ENCODE results near the gene ANO1.
A peak's percentile ranks its signal among the peaks of the same experiment; 100 is the strongest.

The ANO1 gene

GRCh38 chr11:70073871-70074371 lies 4.2 kb upstream of the ANO1 start:
- peak; percentile 3 to 31 (median 6) for DNase-seq

DNA sequence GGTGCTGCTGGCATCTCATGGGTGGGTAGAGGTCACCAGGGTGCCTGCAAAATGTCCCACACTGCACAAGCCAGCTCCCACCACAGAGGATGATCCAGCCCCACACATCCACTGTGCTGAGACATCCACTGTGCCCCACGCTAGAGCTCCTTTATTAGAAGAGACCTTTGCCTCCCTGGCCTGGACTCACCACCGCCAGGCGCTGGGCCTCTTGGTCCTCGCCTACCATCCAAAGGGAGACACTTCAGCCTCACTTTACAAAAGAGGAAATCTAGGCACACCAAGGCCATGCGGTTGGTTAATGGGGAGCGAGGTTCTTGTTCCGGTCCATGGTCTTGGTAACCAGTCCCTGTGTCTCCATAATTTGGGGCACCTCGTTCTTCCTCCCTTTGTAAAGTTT lies 3.4 kb upstream of the ANO1 start:
- no peak for DNase-seq

DNA sequence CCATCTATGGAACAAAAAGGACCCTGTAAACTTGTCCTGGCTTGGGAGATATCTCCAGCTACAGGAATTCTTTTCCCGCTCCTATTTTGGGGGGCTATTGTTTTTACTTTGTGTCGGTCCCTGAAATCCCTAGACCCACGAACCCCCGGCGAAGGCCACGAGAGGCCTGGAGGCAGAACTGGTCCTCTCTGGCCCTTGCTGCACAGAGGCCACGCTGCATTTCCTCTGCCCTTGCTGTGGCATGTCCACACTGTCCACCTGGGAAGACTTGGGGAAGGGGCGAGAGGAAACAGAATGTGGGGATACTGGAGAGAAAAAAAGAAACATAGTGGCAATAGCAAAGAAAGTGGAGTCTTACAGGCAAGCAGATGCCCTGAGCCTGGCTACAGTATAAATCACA lies 2.3 kb upstream of the ANO1 start:
- DNase-seq, result no peak

DNA sequence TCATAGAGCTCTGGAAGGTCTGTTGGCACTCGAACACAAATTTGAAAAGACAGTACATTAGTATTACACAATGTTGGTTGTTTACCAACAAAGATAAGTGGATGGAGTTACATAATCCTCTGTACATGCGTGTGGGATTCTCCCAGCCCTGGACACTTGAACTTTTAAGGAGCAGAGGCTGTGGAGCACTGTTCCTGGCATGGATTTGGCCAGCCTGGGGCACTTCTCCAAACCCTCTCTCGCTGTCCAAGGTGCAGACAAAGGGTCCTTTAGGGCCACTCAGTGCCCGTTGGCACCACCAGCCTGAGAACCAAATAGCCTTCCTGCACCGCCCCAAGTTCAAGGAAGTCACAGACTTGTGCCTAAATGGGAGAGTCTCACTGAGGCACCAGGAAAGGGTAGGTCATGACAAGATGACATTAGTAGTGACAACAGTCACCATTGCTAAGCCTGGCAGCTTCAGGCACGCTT lies 1.6 kb upstream of the ANO1 start:
- no peak for DNase-seq

DNA sequence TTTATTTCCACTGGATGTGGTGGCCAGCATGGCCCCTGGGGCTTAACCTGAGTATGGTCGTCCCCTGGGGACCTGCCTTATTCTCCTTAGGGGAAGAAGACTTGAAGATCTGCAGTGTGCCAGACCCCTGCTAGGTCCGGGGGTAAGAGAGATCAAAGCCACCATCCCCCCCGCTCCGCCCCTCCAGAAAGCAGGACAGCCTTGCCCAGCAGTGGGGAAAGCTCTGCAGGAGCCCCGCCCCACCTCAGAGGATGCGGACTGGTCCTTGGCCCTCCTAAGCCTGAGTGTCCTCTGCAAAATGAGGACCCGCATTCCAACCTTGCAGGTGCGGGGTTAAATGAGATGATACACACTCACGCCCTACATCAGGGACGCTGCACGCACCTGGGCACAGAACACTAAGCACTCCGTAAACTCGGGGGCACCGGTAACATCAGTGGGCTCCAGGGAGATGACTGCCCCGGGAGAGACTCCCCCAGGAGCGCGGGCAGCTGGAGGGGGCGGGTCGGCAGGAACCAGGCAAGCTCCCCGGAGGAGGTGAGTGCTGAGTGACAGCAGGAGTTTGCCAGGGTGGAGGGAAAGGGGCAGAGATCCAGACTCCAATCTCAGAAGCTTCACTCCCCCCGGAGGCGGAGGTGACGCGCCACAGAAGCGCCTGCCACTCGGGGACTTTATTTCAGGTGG lies 564 bp upstream of the ANO1 start:
- no peak for DNase-seq

DNA sequence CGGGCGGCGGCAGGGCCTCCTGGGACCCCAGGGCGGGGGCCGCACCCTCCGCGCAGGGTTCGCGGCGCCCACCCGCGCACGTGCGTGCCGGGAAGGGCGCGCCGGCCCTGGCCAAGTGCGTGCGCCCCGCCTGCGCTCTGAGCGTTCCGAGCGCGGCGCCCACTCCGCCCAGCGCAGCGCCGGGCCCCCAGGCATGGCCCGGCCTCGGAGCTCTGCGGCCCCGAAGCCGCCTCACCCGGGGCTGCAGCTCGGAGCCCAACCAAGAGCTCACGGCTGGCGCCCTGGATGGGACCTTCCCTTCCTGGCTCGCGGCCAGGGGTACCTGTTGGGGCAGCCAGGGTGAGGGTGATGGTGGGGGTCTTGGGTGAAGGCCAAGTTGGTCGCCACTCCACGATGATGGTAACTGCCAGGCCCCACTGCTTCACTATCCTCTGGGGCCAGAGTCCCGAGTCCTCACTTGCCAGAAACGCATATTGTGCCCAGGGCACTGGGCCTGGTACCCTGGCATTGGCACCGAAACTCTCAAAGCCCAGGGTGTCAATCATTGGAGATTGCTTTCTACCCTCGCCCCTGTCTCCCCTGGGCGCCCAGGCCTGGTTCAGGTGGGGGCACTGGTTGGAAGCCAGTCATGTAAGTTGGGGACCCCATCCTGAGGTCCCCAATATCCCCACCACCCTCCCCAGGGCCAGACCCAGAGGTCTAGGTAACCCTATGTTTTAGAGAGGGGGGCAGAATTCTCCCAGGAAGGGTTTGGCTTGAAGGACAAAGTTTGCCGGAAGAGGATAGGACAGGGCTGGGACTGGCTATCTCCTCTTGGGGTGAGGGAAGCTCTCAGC lies 882 bp downstream of the ANO1 start:
- no peak for DNase-seq

DNA sequence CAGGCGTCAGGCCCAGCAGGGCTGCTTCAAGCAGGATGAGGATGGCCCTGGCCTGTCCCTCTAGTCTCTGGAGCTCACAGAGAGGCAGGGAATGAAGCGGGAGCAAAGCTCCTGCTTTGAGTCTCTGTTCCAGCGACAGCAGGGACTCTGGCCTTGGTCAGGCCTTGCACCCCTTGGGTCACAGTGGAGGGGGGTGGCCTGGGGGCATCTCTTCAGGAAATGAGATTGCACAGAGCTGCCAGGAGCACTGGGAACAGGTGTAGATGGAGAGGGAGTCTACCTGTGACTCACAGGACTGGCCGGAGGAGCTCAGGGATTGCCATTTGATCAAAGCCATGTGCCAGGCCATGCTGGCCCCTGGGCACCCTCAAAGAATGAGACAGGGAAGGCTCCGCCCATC lies 1.6 kb downstream of the ANO1 start:
- no peak for DNase-seq

GRCh38 chr11:70080763-70081162 lies 2.6 kb downstream of the ANO1 start:
- no peak for DNase-seq

DNA sequence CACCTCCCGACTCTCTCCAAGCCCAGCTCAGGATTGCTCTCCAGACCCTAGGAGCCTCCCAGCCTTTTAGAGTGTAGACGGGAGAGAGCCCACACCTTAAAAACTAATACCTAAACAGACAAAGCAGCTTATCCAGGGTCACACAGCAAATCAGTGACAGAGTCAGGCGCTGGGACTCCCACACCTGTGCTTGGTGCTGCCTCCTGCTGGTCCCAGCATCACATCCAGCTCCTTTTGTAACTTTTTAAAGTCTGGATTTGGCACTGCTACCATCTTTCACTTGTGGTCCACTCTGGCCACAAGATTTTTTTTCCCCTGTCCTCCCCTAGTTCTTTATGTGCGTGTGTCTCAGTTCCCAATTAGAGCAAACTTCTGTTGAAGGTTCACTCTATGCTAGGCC lies 4.7 kb downstream of the ANO1 start:
- DNase-seq, result no peak

- no peak for DNase-seq
Measured at GRCh38 chr11:70084046-70084984, 6.2 kb downstream of the ANO1 start.

- DNase-seq, result no peak
Measured at GRCh38 chr11:70085815-70086769, 8.0 kb downstream of the ANO1 start.

- DNase-seq, result no peak
Measured at GRCh38 chr11:70087446-70088167, 9.5 kb downstream of the ANO1 start.

DNA sequence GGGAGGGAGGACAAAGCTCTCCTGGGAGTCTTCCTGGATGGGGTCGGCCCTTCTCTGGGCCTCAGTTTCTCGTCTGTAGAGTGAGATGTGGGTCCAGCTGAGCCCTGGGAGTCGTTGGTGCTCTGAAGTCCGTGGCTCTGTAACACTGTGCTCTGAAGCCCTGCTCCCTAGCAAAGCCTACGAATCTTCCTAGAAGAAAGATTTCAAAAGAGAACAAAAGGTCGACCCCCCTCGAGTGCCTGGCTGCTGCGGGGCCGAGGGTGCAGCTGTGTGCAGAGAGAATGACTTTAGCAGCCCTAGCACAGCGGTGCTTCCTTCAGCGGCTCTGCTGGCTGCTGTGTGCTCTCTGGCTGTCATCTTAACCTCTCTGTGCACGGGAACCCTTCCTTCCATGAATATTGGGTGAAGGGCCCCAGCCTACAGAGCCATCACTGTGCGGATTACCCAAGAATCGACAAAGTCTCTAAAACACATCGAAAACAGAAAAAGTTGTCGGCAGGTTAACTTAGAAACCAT lies 10.7 kb downstream of the ANO1 start:
- DNase-seq, result no peak

- no peak for DNase-seq
Measured at GRCh38 chr11:70089631-70090030, 11.5 kb downstream of the ANO1 start.

DNA sequence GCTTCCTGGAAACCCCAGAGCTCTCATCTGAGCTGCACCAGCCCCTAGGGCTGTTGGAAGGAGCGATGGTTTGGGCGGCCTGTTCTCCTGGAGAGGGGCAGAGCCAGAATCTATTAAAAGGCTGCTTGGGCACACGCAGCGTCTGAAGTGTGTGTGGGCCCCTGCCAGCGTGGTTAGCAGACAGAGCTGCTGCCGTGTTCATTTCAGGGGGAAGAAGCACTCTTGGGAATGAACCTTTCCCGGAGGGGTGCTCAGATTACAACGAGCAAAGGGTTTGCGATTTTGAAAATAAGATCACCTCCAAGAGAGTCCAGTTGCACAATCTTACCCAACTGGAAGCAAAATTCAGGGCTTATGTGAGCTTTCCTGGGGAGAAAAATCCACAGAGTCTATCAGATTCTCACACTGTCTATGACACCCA lies 12.9 kb downstream of the ANO1 start:
- no peak for DNase-seq

DNA sequence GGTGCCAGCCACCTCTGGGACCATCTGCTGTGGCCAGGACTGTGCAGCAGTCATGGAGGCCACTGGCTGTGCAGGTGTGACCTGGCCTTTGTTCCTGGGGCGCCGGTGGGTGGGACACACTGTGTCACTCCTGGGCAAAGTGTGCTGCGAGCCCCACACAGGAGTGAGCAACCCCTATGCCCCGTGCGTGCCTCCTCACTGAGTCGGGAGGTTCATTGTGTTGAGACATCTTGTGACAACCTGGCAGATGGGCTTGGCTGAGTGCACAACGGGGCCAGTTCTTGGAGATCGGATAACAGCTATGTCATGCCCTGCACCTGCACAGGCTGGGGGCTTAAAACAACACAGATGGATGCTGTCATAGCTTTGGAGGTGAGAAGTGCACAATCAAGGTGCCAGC lies 13.5 kb downstream of the ANO1 start:
- no peak for DNase-seq

- DNase-seq, result no peak
Measured at GRCh38 chr11:70092959-70093715, 15.0 kb downstream of the ANO1 start.

GRCh38 chr11:70095541-70096252 lies 17.6 kb downstream of the ANO1 start:
- DNase-seq, result no peak

All from suppressor macrophage (primary cell).